Activated naive CD4-positive, alpha-beta T cell treated with anti-CD3 and anti-CD28 coated beads for 36 hours (primary cell): ENCODE measurements around the gene CDKN3. TPM values are rescaled to one million over a fixed set of nuclear protein-coding genes. Genes with fewer than 3 reads are reported as not detected.
"Not testable (repeated sequence)": the region's sequence is repeated elsewhere in the genome, so short reads cannot be mapped to it uniquely, and the experiment has no call there.

Experiments
- CTCF ChIA-PET: fragments of 350-600 bp; sonication (Branson Sonifier 250); formaldehyde crosslinking; loops from one replicate; lab custom pipeline; 2021; ENCODE audit warnings: antibody characterized with exemption; lab: Charles Lee
- DNase-seq: peaks from one replicate; pipeline ENCODE4 v3.0.0-alpha.2; 2020
- H3K27ac Mint-ChIP-seq: one replicate; pipeline ENCODE4 v1.8.0; 2021; ENCODE audit warnings: mild to moderate bottlenecking, mixed read lengths
- H3K27me3 Mint-ChIP-seq: one replicate; pipeline ENCODE4 v1.8.0; 2021; ENCODE audit warnings: low read depth, mixed read lengths
- H3K36me3 Mint-ChIP-seq: one replicate; pipeline ENCODE4 v1.8.0; 2021; ENCODE audit warnings: low read depth, mixed read lengths
- H3K4me1 Mint-ChIP-seq: one replicate; pipeline ENCODE4 v1.8.0; 2021; ENCODE audit warnings: low read depth, mixed read lengths
- H3K4me3 Mint-ChIP-seq: one replicate; pipeline ENCODE4 v1.8.0; 2021; ENCODE audit warnings: mild to moderate bottlenecking, moderate library complexity, mixed read lengths
- H3K9me3 Mint-ChIP-seq: one replicate; pipeline ENCODE4 v1.8.0; 2021; ENCODE audit warnings: mixed read lengths
- intact Hi-C: fragments of 100-400 bp; cut with micrococcal nuclease; formaldehyde crosslinking; loops from one replicate; pipeline ENCODE4 v1.15.1; 2023
- total RNA-seq, 2 experiments: library from RNA; stranded (reverse); gene quantifications; one replicate each; pipeline ENCODE4 v1.2.3, GENCODE V29; 2021

Gene CDKN3
- total RNA-seq, 2 experiments from 2014 or later, result 96.5 to 101 TPM

DNA sequence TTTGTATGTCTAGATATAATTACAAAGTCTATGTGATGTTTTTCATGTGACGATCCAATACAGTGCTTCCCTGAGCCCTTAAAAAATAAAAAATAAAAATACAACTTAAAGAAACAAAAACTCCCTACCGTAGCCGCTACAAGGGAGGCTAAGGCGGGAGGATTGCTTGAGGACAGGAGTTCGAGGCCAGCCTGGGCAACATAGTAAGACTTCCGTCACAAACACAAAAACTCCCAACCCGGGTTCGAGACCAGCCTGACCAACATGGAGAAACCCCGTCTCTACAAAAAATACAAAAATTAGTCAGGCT is 669 bp upstream of the CDKN3 start:
- CTCF ChIA-PET, result interaction anchor here (1.0 to 1.3 kb wide), 3 partner anchors 21 to 29 kb away, joined by 3 to 4 read pairs (median 4); no protein-coding TSS in a partner anchor
- peak overlapping the region; percentile 65 for H3K27ac Mint-ChIP-seq
- no peaks in the 10 kb centered on the region for H3K36me3 Mint-ChIP-seq
- H3K4me3 Mint-ChIP-seq, result peak overlapping the region; percentile 86
- no peaks in the 10 kb centered on the region for H3K9me3 Mint-ChIP-seq
- peaks cover 4% of the 10 kb centered on the region for H3K27me3 Mint-ChIP-seq
- intact Hi-C loops, result loop anchor here (1.0 to 5.0 kb wide), 13 partner anchors 30 to 1844 kb away; partner anchors contain the start of genes CGRRF1, CNIH1, GPR137C and PSMC6
- peaks cover 8% of the 10 kb centered on the region for H3K4me1 Mint-ChIP-seq
- DNase-seq, result no peak

GRCh38 chr14:54399560-54399959 is 2.8 kb downstream of the CDKN3 start:
- no peaks in the 10 kb centered on the region for H3K9me3 Mint-ChIP-seq
- H3K4me3 Mint-ChIP-seq, result no peak overlapping the region
- peaks cover 8% of the 10 kb centered on the region for H3K4me1 Mint-ChIP-seq
- peaks cover 26% of the 10 kb centered on the region for H3K36me3 Mint-ChIP-seq
- intact Hi-C loops, result loop anchor here (5.0 kb wide), 2 partner anchors 483 to 1847 kb away; partner anchors contain the start of genes GPR137C and TXNDC16
- H3K27me3 Mint-ChIP-seq, result no peaks in the 10 kb centered on the region
- CTCF ChIA-PET, result no interaction called here
- DNase-seq, result no peak
- no peak overlapping the region for H3K27ac Mint-ChIP-seq

- H3K27ac Mint-ChIP-seq, CTCF ChIA-PET: not testable (repeated sequence)
These were observed 6.7 kb downstream of the CDKN3 start for GRCh38 chr14:54403401-54404005.

DNA sequence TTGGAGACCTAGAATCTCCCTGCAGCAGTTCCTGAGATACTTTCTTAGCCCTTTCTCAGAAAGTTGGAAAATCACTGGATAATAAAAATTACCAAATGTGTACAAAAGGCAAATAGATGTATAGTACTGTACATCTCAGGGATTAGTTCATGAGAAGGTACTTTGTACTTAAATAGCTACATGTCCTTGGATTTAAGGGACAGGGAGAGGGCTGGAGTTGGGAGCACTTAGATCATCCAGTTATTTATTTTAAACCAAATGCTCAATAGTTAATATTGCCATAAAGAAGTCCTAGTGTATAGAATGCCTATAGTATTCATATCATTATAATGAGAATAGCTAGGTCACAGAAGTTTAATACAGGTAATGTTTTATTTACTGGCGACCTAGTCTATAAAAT is 13.4 kb downstream of the CDKN3 start:
- Mint-ChIP-seq H3K4me3 (no peak overlapping the region), H3K27me3 (no peaks in the 10 kb centered on the region), H3K9me3 (no peaks in the 10 kb centered on the region), H3K36me3 (peaks cover 36% of the 10 kb centered on the region), H3K27ac (no peak overlapping the region), H3K4me1 (no peaks in the 10 kb centered on the region)
- no peak for DNase-seq
- CTCF ChIA-PET, result interaction anchor here (0.6 kb wide), 1 partner anchor 246 kb away, joined by 3 read pairs; no protein-coding TSS in a partner anchor
- intact Hi-C loops, result no loop called here

More at GRCh38 chr14:54403401-54404005, 6.7 kb downstream of the CDKN3 start:
- H3K27me3 Mint-ChIP-seq, H3K9me3 Mint-ChIP-seq, DNase-seq, H3K4me1 Mint-ChIP-seq, intact Hi-C loops, H3K4me3 Mint-ChIP-seq: not testable (repeated sequence)
- peaks cover 58% of the 10 kb centered on the region for H3K36me3 Mint-ChIP-seq

DNA sequence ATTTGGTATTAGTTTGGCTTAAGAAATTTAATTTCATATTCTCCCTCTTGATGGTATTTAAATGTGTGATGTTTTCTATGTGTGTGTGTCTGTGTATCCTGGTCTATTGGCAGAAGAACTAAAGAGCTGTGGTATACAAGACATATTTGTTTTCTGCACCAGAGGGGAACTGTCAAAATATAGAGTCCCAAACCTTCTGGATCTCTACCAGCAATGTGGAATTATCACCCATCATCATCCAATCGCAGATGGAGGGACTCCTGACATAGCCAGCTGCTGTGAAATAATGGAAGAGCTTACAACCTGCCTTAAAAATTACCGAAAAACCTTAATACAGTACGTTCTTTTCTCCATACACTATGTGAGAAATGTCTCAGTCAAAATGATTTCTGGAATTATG is 14.6 kb downstream of the CDKN3 start:
- no peaks in the 10 kb centered on the region for H3K9me3 Mint-ChIP-seq
- H3K4me1 Mint-ChIP-seq, result no peaks in the 10 kb centered on the region
- H3K27me3 Mint-ChIP-seq, result no peaks in the 10 kb centered on the region
- H3K27ac Mint-ChIP-seq, result no peak overlapping the region
- DNase-seq, result no peak
- CTCF ChIA-PET, result interaction anchor here (0.7 to 1.5 kb wide), 2 partner anchors 20 to 123 kb away, joined by 3 read pairs; no protein-coding TSS in a partner anchor
- intact Hi-C loops, result no loop called here
- no peak overlapping the region for H3K4me3 Mint-ChIP-seq
- peaks cover 27% of the 10 kb centered on the region for H3K36me3 Mint-ChIP-seq

DNA sequence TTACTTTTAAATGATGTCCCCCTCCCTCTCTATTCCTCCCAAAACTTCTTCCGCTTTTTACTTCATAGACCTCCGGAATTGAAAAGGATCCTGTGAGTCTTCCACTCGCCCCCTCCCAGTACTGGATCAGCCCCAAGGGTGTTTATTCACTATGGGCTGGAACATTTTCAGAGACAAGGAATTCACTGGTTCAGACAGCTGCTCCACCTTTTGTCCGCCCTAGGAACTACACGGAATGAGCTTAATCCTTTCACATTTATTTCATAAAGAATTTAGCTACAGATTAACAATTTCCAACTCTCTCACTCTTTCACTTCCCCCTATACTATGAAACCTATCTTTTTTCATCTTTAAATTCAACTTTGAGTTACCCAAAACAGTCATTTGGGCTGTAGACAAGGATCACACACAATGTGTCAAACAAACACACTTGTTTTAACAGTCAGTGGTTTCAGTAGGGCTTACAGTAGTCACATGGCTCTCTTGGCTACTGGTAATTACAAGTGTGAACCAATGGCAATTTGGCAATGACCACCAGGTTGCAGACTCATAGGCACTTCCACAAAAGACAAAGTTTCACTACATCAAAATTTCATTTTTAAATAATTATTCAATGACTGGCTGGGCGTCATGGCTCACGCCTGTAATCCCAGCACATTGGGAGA is 23.8 kb downstream of the CDKN3 start:
- Mint-ChIP-seq H3K9me3 (no peaks in the 10 kb centered on the region), H3K4me3 (no peak overlapping the region), H3K27me3 (no peaks in the 10 kb centered on the region), H3K36me3 (peaks cover 2% of the 10 kb centered on the region), H3K4me1 (peaks cover 10% of the 10 kb centered on the region), H3K27ac (no peak overlapping the region)
- intact Hi-C loops, result no loop called here
- CTCF ChIA-PET, result interaction anchor here (0.6 to 1.0 kb wide), 3 partner anchors 14 to 1501 kb away, joined by 4 read pairs; no protein-coding TSS in a partner anchor
- peak; percentile 37 for DNase-seq

- DNase-seq, result no peak
- peak overlapping the region; percentile 20 for H3K27ac Mint-ChIP-seq
- no peaks in the 10 kb centered on the region for H3K27me3 Mint-ChIP-seq
- H3K4me3 Mint-ChIP-seq, result no peak overlapping the region
- peaks cover 15% of the 10 kb centered on the region for H3K36me3 Mint-ChIP-seq
- no peaks in the 10 kb centered on the region for H3K9me3 Mint-ChIP-seq
- peaks cover 20% of the 10 kb centered on the region for H3K4me1 Mint-ChIP-seq
- CTCF ChIA-PET, result interaction anchor here (0.9 kb wide), 1 partner anchor 11 kb away, joined by 5 read pairs; no protein-coding TSS in a partner anchor
- intact Hi-C loops, result no loop called here
These were observed 27.2 kb downstream of the CDKN3 start for GRCh38 chr14:54423991-54424390.

DNA sequence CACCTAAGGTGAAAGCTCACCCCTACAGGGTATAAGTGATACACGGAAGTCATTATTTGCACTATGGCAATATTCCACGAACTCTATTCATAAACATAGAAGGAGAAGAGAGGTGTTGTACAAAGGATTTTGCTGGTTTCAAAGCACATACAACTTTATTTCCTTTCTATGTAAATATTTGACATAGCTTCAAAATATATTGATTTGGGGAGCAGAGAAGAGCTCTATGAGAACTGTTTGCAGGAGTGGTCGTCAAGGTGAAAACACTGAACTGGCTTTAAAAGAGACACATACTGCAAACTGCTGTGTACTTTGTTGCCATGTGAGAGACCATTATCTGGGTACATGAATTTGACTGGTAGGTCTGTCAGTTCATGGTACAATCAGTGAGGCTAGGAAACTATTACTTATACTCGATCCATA is 27.7 kb downstream of the CDKN3 start:
- CTCF ChIA-PET, result interaction anchor here (0.9 kb wide), 1 partner anchor 11 kb away, joined by 5 read pairs; no protein-coding TSS in a partner anchor
- H3K27me3 Mint-ChIP-seq, result no peaks in the 10 kb centered on the region
- intact Hi-C loops, result no loop called here

DNA sequence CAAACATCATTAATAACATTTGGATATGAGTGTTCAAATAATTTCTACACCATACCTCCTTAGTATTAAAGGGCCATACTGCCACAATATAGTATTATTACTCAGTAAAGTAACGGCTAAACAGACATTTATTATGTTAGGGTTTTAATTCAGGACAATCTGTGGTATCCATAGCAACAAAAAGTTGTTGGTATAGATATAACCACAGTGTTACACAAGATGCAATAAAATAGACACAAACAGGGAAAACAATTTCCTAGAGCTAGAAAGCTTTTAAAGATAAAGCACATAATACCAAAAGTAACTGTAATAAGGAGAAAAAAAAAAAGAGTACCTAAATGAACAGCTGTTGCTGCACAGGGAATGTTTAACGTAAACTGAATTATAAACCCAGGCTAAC is 28.3 kb downstream of the CDKN3 start:
- CTCF ChIA-PET, result interaction anchor here (0.9 kb wide), 1 partner anchor 14 kb away, joined by 3 read pairs; no protein-coding TSS in a partner anchor
- intact Hi-C loops, result no loop called here

More for the DNA sequence above, 27.7 kb downstream of the CDKN3 start:
- Mint-ChIP-seq H3K9me3 (no peaks in the 10 kb centered on the region), H3K27ac (peak overlapping the region; percentile 20), H3K4me1 (peaks cover 25% of the 10 kb centered on the region), H3K4me3 (no peak overlapping the region), H3K36me3 (peaks cover 19% of the 10 kb centered on the region)
- no peak for DNase-seq

DNA sequence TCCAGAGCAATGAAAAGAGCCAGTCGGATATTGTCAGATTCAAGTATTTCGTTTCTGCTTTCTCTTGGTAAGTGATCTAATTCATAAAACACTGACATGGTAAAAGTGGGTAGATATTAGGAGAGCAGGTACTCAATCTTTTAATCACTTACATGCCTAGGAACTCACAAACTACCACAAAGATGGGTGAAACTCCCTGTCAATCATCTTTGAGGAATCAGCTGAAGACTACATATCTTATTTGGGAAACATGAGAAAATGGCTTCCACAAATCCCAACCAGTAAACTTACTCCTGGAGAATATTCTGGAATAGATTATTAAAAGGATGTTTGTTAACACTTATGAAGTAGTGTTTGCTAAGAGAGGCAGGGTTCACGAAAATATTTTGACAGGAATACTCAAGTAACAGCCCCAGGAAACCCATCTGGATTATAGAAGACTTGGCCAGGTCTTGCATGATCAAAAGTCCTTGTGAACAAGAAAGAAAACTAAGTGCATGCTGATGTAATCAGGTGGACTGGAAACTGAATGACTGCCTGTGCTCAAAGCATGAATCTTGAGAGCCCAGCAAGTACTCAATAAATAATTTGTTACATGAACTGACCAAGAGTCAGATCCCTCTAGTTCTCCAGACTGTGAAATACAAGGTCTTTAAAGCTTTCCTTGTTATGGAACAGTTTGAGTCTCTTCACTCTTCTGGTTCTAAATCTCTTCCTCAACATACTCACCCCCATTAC is 28.9 kb downstream of the CDKN3 start:
- H3K4me3 Mint-ChIP-seq, result no peak overlapping the region
- no peaks in the 10 kb centered on the region for H3K9me3 Mint-ChIP-seq
- H3K36me3 Mint-ChIP-seq, result peaks cover 25% of the 10 kb centered on the region
- no peak overlapping the region for H3K27ac Mint-ChIP-seq
- intact Hi-C loops, result no loop called here
- DNase-seq, result no peak
- CTCF ChIA-PET, result interaction anchor here (0.9 kb wide), 1 partner anchor 14 kb away, joined by 3 read pairs; no protein-coding TSS in a partner anchor
- no peaks in the 10 kb centered on the region for H3K27me3 Mint-ChIP-seq
- peaks cover 34% of the 10 kb centered on the region for H3K4me1 Mint-ChIP-seq

More for the DNA sequence above, 28.3 kb downstream of the CDKN3 start:
- DNase-seq, result no peak
- no peaks in the 10 kb centered on the region for H3K27me3 Mint-ChIP-seq
- H3K4me1 Mint-ChIP-seq, result peaks cover 30% of the 10 kb centered on the region
- no peaks in the 10 kb centered on the region for H3K9me3 Mint-ChIP-seq
- H3K4me3 Mint-ChIP-seq, result no peak overlapping the region
- H3K27ac Mint-ChIP-seq, result no peak overlapping the region
- H3K36me3 Mint-ChIP-seq, result peaks cover 23% of the 10 kb centered on the region

- H3K9me3 Mint-ChIP-seq, result no peaks in the 10 kb centered on the region
- intact Hi-C loops, result loop anchor here (1.0 kb wide), 3 partner anchors 7 to 32 kb away; no protein-coding TSS in a partner anchor
- CTCF ChIA-PET, result interaction anchor here (1.0 kb wide), 1 partner anchor 14 kb away, joined by 4 read pairs; no protein-coding TSS in a partner anchor
- H3K4me3 Mint-ChIP-seq, result no peak overlapping the region
- DNase-seq, result no peak
- peaks cover 33% of the 10 kb centered on the region for H3K36me3 Mint-ChIP-seq
- no peaks in the 10 kb centered on the region for H3K27me3 Mint-ChIP-seq
- H3K27ac Mint-ChIP-seq, result no peak overlapping the region
- peaks cover 45% of the 10 kb centered on the region for H3K4me1 Mint-ChIP-seq
These were observed 31.1 kb downstream of the CDKN3 start for GRCh38 chr14:54427871-54428270.

GRCh38 chr14:54428527-54428926 is 31.7 kb downstream of the CDKN3 start:
- CTCF ChIA-PET, result interaction anchor here (0.8 kb wide), 2 partner anchors 22 to 81 kb away, joined by 3 read pairs; partner anchors contain the start of gene CGRRF1
- intact Hi-C loops, result loop anchor here (1.0 kb wide), 2 partner anchors 12 to 32 kb away; no protein-coding TSS in a partner anchor
- Mint-ChIP-seq H3K27me3 (no peaks in the 10 kb centered on the region), H3K36me3 (peaks cover 33% of the 10 kb centered on the region), H3K27ac (no peak overlapping the region), H3K9me3 (no peaks in the 10 kb centered on the region), H3K4me3 (no peak overlapping the region), H3K4me1 (peaks cover 50% of the 10 kb centered on the region)
- no peak for DNase-seq
